ENCODE data around the gene ZNF687. TPM values are rescaled to one million over a fixed set of nuclear protein-coding genes. Genes with fewer than 3 reads are reported as not detected.

Gene ZNF687
- polyA plus RNA-seq, 1 donor (not counting 4 experiments of a cell fraction or from before 2014, with no cell fraction given): 7.3 TPM

DNA sequence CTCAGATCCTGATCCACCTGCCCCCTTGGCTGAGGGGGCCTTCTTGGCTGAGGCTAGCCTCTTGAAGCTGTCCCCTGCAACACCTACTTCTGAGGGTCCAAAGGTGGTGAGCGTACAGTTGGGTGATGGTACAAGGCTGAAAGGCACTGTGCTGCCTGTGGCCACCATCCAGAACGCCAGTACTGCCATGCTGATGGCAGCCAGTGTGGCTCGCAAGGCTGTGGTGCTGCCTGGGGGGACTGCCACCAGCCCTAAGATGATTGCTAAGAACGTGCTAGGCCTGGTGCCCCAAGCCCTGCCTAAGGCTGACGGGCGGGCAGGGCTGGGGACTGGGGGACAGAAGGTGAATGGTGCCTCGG lies 5.2 kb downstream of the ZNF687 start:
- H3K4me1 ChIP-seq (ENCODE audit: control insufficient read depth, extremely low read depth, insufficient read depth, low read length): peaks cover 10% of the 10 kb centered on the region
- FAIRE-seq: no peak
- H4K20me1 ChIP-seq (ENCODE audit: control insufficient read depth, extremely low read depth, insufficient read depth, low read length): no peaks in the 10 kb centered on the region
- H3K27ac ChIP-seq (ENCODE audit: control insufficient read depth, insufficient read depth, low read length): no peak overlapping the region
- H3K4me3 ChIP-seq (ENCODE audit: control insufficient read depth in 2 of 3, extremely low read depth in 1 of 3, insufficient read depth in 2 of 3, low read depth in 1 of 3, low read length in 3 of 3): no peak overlapping the region
- dilution Hi-C loops (cut with MboI; ENCODE audit: extremely low pct_ligation_motif_present, low sequenced_read_pairs): no loop called here
- H3K9ac ChIP-seq (ENCODE audit: control insufficient read depth, extremely low read depth, insufficient read depth, low read length): no peak overlapping the region
- no peaks in the 10 kb centered on the region for H3K27me3 ChIP-seq (ENCODE audit: control insufficient read depth, extremely low read depth, insufficient read depth, low read length)
- no peak for DNase-seq (ENCODE audit: low read depth, low spot score)
- H3K36me3 ChIP-seq (ENCODE audit: control insufficient read depth in 2 of 2, extremely low read depth in 1 of 2, insufficient read depth in 2 of 2, low read length in 2 of 2): peaks cover 16 to 38% of the 10 kb centered on the region in 2 experiments
- H3K9me1 ChIP-seq (ENCODE audit: control insufficient read depth, extremely low read depth, insufficient read depth, low read length): no peaks in the 10 kb centered on the region
- no peak overlapping the region for H2AFZ ChIP-seq (ENCODE audit: control insufficient read depth, low read length)
- no peak overlapping the region for H3K4me2 ChIP-seq (ENCODE audit: control insufficient read depth, extremely low read depth, insufficient read depth, low read depth, low read length)
- H3K79me2 ChIP-seq (ENCODE audit: control insufficient read depth, insufficient read depth, low read length): peaks cover 34% of the 10 kb centered on the region
- no peaks in the 10 kb centered on the region for H3K9me3 ChIP-seq (ENCODE audit: control insufficient read depth, low read depth, low read length)
- TF ChIP-seq, protein P1, sequence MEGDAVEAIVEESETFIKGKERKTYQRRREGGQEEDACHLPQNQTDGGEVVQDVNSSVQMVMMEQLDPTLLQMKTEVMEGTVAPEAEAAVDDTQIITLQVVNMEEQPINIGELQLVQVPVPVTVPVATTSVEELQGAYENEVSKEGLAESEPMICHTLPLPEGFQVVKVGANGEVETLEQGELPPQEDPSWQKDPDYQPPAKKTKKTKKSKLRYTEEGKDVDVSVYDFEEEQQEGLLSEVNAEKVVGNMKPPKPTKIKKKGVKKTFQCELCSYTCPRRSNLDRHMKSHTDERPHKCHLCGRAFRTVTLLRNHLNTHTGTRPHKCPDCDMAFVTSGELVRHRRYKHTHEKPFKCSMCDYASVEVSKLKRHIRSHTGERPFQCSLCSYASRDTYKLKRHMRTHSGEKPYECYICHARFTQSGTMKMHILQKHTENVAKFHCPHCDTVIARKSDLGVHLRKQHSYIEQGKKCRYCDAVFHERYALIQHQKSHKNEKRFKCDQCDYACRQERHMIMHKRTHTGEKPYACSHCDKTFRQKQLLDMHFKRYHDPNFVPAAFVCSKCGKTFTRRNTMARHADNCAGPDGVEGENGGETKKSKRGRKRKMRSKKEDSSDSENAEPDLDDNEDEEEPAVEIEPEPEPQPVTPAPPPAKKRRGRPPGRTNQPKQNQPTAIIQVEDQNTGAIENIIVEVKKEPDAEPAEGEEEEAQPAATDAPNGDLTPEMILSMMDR (optimal IDR thresholded peaks at IDR 0.05 in 1 of 3, IDR thresholded peaks at IDR 0.05 in 1 of 3, conservative IDR thresholded peaks at IDR 0.05 in 1 of 3; ENCODE audit: extremely low read depth in 1 of 3, insufficient read depth in 2 of 3, low read length in 3 of 3): no peak
- TF ChIP-seq EZH2 (IDR thresholded peaks at IDR 0.05; ENCODE audit: low read length): no peak

DNA sequence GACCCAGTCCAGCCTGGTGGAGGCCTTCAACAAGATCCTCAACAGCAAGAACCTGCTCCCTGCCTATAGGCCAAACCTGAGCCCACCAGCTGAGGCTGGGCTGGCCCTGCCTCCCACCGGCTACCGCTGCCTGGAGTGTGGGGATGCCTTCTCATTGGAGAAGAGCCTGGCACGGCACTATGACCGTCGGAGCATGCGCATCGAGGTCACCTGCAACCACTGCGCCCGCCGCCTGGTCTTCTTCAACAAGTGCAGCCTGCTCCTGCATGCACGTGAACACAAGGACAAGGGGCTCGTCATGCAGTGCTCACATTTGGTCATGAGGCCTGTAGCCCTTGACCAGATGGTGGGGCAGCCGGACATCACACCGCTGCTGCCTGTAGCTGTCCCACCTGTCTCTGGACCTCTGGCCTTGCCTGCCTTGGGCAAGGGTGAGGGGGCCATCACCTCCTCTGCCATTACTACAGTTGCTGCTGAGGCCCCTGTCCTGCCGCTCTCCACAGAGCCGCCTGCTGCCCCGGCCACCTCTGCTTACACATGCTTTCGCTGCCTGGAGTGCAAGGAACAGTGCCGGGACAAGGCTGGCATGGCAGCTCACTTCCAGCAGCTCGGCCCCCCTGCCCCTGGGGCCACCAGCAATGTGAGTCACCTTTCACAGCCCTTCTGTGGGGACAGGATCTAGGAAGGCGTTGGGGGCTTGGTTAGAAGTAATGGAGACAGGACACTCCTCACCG lies 5.8 kb downstream of the ZNF687 start:
- H3K79me2 ChIP-seq (ENCODE audit: control insufficient read depth, insufficient read depth, low read length): peaks cover 28% of the 10 kb centered on the region
- H3K27me3 ChIP-seq (ENCODE audit: control insufficient read depth, extremely low read depth, insufficient read depth, low read length): no peaks in the 10 kb centered on the region
- H3K9ac ChIP-seq (ENCODE audit: control insufficient read depth, extremely low read depth, insufficient read depth, low read length): no peak overlapping the region
- no peak overlapping the region for H3K27ac ChIP-seq (ENCODE audit: control insufficient read depth, insufficient read depth, low read length)
- peaks cover 9% of the 10 kb centered on the region for H3K4me1 ChIP-seq (ENCODE audit: control insufficient read depth, extremely low read depth, insufficient read depth, low read length)
- FAIRE-seq: no peak
- no peaks in the 10 kb centered on the region for H3K9me1 ChIP-seq (ENCODE audit: control insufficient read depth, extremely low read depth, insufficient read depth, low read length)
- no peaks in the 10 kb centered on the region for H4K20me1 ChIP-seq (ENCODE audit: control insufficient read depth, extremely low read depth, insufficient read depth, low read length)
- dilution Hi-C loops (cut with MboI; ENCODE audit: extremely low pct_ligation_motif_present, low sequenced_read_pairs): no loop called here
- TF ChIP-seq, protein P1 (optimal IDR thresholded peaks at IDR 0.05 in 1 of 3, IDR thresholded peaks at IDR 0.05 in 1 of 3, conservative IDR thresholded peaks at IDR 0.05 in 1 of 3; ENCODE audit: extremely low read depth in 1 of 3, insufficient read depth in 2 of 3, low read length in 3 of 3): no peak
- TF ChIP-seq EZH2 (IDR thresholded peaks at IDR 0.05; ENCODE audit: low read length): no peak
- DNase-seq (ENCODE audit: low read depth, low spot score): no peak
- no peaks in the 10 kb centered on the region for H3K9me3 ChIP-seq (ENCODE audit: control insufficient read depth, low read depth, low read length)
- H3K4me3 ChIP-seq (ENCODE audit: control insufficient read depth in 2 of 3, extremely low read depth in 1 of 3, insufficient read depth in 2 of 3, low read depth in 1 of 3, low read length in 3 of 3): no peak overlapping the region
- no peak overlapping the region for H2AFZ ChIP-seq (ENCODE audit: control insufficient read depth, low read length)
- H3K4me2 ChIP-seq (ENCODE audit: control insufficient read depth, extremely low read depth, insufficient read depth, low read depth, low read length): no peak overlapping the region
- peaks cover 17 to 45% of the 10 kb centered on the region in 2 experiments for H3K36me3 ChIP-seq (ENCODE audit: control insufficient read depth in 2 of 2, extremely low read depth in 1 of 2, insufficient read depth in 2 of 2, low read length in 2 of 2)
